HuH-7 (cell line): Measurements from ENCODE around the gene VSTM5.
"Not testable (repeated sequence)": the region's sequence is repeated elsewhere in the genome, so short reads cannot be mapped to it uniquely, and the experiment has no call there.

Experiments
- DNase-seq: peaks from one replicate; pipeline ENCODE4 v3.0.0; 2011; ENCODE audit warnings: low spot score

Gene VSTM5

GRCh38 chr11:93796441-93797231 is 53.8 kb downstream of the VSTM5 start:
- DNase-seq: no peak

- DNase-seq: no peak
These were observed 58.9 kb downstream of the VSTM5 start for GRCh38 chr11:93791493-93791892.

GRCh38 chr11:93784935-93785360 is 65.5 kb downstream of the VSTM5 start:
- DNase-seq: no peak

- DNase-seq: peak; percentile 87
These were observed 66.1 kb downstream of the VSTM5 start, which contains the start of gene MED17 for GRCh38 chr11:93784145-93784934. Gene MED17, plus strand, starts transcription at chr11:93784282. Its CDS starts 232 bp downstream, at chr11:93784514.

- no peak for DNase-seq
These were observed 66.7 kb downstream of the VSTM5 start for GRCh38 chr11:93783765-93784144.

- DNase-seq: no peak
These were observed 67.1 kb downstream of the VSTM5 start for GRCh38 chr11:93783362-93783761.

- DNase-seq: peak; percentile 12
These were observed 75.1 kb downstream of the VSTM5 start for GRCh38 chr11:93775289-93775688.

GRCh38 chr11:93774560-93774959 is 75.9 kb downstream of the VSTM5 start:
- DNase-seq: not testable (repeated sequence)

GRCh38 chr11:93773601-93774200 is 76.7 kb downstream of the VSTM5 start:
- DNase-seq: no peak

GRCh38 chr11:93773045-93773477 is 77.4 kb downstream of the VSTM5 start:
- DNase-seq: no peak

- DNase-seq: no peak
These were observed 78.3 kb downstream of the VSTM5 start for GRCh38 chr11:93772123-93772522.

GRCh38 chr11:93770160-93770559 is 80.3 kb downstream of the VSTM5 start:
- no peak for DNase-seq
